NCI-H2227 treated with DMSO at 0.1 percent for 48 hours (cell line): ENCODE measurements around the gene IQCH.

Source experiments
- DNase-seq: peaks from one replicate; lab custom pipeline; 2025; lab: John Stamatoyannopoulos, UW

Gene IQCH

DNA sequence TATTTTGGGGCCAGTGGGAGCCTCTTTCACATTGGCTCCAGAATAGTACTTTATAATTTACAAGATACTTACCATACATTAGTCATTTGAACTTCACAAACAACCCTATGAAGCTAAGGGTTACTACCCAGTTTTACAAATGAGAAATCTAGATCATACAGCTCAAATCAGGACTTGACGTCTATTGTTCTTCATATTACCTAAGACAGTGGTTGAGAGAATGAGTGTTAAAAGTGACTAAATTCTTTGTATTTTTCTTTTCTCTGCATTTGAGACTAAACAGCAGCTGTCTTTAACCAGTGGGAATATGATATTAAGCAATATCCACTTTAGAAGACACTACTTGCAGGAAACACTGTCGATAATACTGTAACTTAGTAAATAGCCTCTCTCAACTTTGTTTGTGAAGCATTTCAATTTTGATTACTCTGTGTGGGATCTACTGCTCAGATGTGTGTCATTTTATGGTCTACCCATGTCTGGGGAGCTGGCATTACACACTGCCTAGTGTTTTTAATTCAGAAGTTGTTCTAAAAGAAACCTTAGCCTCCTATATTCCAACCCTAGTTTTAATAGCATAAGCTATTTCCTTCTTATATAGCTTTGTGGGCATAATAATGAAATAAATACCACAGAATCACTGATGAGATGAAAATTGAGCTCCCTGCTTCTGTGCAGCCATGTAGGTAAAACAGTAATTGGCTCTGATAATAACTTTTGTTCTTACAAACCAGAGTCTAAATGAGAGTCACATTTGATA lies 45.9 kb downstream of the IQCH start:
- no peak for DNase-seq

DNA sequence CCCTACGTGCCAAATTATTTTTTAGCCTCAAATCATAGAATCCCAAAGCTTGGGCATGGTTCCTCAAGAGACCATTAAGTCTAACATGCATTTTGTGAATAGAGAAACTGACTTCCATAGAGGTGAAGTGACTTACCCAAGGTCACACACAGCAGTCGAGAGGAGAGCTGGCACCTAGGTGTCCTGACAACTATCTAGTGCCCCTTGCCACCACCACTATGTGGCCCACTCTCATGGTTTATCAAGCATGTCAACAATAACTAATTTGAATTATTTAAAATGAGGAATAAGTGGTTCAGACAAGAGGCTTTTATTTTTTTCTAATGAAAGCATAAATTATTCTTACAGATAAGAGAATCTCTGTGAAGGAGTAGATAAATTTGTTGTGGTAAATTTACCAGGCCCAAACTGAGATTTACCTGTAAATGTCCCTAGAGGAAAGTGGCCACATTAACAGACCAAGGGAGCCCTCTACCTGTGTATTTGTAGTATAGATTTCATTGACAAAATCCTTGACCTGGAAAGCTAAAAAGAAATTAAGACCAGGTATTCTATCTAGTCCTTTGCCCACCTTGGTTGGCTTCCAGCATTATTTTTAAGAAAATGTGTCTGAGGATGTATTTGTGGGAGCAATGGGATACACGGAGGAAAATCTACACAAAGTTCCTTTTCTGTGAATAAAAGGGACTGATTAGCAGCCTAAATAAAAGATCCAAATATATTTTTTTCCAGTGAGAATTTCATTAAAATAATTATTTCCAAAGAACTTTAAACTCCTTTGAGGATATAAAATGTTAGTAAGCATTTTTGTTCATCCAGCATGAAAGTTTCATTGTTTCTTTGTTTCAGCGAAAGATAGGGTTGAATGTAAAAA lies 49.1 kb downstream of the IQCH start:
- no peak for DNase-seq

DNA sequence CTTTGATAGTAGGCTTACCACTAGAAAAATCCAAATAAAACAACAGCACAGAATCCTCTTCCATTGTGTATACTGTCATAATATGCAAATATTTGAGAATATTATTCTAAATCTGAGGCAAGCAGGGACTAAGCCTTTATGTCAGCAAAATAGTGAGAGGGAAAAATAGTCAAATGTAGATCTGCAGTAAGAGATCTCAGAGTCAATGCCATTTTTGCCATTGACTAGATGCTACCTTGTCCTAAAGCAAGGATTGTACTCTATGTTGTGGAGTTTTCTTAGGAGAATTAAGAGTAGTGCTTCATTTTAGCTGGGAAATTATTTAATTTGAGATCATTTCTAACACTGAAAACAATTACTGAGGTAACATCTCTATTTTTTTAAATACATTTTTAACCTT lies 50.2 kb downstream of the IQCH start:
- no peak for DNase-seq

DNA sequence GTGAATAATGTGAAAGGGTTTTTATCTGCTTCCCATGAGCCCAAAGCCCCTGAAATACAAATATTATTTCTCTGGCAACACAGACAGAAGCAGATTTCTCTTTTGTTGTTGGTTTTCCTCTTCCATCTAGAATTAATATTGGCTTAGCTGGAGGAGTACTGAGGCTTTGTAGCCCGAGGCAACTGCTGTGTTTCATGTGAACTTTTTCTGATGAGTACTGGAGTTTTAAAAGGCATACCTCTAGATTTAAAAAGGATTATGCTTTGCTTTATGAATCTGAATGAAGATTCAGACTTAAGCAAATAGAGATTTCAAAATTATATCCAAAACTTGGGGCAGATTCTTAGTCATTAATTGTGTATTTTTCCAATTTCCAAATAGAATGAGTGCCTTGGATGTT lies 50.9 kb downstream of the IQCH start:
- no peak for DNase-seq

DNA sequence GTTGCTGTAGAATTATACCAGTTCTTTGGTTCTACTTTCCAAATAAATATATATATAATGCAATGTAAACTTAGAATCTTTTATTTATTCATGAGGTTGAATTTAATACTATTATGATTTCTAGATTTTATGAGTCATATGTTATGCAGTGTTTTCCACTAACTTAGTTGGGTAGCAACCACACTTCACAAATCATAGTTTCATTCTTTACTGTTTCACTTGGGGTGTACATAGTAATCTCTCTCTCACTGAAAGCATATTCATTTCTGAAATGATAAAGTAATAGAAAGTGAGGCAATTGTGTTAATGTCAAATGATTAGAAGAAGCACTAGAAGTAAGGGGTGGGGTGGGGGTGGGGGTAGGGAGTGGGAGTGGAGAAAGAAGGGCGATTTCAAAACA lies 52.6 kb downstream of the IQCH start:
- DNase-seq, result no peak

DNA sequence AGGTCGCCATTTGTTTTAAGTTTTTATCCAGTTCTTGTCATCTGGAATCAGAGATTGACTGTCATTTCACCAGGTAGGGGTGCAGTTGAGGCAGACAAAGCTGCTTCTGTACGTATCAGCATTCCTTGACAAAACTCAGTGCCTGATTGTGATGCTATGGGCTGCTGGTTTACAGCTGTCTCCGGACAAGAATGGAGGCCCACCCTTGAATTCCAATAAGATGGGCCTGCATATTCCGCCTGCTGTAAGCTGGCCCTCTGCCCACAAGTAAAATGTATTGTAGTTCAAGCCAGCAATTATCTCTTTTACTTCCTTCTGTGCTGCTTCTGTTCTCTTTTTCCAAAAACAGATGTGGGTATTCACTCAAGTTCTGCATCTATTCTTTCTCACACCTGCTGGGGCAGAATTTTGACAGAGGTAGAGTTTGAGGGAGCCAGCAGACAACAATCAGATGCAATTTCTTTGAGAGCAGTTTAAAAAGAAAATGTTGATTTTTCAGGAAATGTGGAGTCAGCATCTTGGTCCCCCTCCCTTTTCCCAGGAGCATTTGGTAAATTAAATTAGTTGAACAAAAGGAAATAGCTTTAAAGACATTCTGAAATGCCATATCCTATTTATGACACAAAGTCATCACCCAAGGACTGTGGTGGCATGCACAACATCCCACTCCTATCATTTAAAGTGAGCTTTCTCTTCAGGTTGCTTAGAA lies 53.5 kb downstream of the IQCH start:
- peak; percentile 3 for DNase-seq

DNA sequence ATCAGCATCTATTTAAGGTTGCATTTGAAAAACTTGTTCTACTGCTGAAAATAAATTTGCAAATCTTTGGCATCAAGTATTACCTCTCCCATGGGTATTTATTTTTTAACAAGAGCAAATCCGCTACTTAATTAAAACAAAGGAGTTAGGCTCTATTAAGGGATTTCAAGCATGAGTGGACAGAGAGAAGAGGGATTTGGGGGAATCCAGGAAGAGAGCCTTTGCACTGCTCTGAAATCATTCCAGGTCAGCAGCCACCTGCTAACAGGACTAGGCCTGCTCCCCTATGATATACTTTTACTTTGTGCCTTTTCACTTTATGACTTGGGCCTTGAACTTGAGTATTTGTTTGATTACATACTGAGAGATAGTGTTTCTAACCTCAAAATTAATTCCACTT lies 57.1 kb downstream of the IQCH start:
- DNase-seq, result no peak

DNA sequence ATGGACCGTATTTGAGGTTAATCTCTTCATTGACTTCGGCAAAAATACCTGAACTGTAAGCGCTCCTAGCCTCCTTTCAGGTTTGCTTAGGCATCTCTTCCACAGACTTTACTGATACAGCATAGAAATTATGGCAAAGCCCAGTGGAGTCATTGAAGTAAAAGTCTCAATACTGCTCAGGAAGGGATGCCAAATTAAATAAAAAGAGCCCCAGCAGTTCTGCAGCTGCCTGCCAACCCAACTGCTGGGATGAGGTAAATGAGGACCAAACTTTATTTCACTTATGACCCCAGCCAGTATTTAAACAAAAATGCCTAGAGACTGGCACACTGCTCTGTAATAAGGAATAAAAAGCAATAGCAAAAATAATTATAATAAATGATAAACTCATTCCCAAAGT lies 65.4 kb downstream of the IQCH start:
- DNase-seq, result no peak

- no peak for DNase-seq
Observed at GRCh38 chr15:67321352-67321751, 66.8 kb downstream of the IQCH start.

GRCh38 chr15:67322481-67322880 lies 67.9 kb downstream of the IQCH start:
- no peak for DNase-seq

DNA sequence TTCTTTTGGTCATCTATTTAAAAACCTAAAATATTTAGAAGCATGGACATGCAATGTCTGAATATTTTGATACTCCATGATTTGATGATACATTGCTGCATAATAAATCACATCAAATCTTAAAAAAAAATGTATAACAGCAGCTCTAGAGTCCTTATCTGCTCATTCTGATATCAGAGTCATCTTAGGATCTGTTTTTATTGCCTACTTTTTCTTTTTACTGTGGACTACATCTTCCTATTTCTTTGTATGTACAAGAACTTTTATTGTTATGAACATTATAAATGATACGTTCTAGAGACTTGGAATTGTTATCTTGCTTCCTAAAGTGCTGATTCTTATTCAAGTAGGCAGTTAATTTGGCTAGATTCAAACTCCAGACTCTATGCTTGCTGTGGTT lies 72.7 kb downstream of the IQCH start:
- no peak for DNase-seq

DNA sequence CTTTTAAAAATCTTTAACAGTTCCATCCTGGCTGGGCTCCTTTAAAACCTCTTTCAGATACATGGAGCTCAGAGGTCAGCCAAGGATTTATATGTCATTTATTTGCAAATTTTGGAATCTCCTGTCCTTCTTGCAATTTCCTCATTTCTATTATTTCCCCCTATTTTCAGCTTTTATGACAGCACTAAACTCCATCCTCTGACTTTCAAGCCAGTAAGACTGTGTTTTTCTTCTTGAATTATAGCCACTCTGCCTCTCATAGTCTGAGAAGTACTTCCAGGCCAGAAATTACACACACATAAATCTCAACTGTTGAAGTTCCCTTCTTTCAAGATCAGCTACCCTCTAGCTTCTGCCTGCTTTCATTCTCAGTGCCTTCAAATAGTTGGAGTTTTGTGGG lies 73.2 kb downstream of the IQCH start:
- DNase-seq, result no peak

GRCh38 chr15:67329984-67330733 lies 75.6 kb downstream of the IQCH start:
- no peak for DNase-seq

DNA sequence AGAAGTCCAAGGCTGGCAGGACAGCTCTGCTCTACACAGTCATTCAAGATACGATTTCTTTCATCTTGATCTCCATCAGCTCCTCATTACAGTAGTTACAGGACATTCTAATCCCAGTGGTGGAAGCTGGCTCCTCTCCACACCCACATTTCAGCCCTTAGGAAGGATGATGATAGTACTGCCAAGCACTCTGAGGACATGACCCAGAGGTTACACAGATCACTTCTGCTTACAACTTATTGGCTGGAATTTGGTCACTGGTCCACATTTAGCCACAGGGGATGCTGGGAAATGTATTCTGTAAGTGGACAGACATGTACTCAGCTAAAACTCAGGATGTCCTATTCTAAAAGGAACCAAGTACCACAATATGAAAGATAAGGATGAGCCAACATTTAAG lies 77.1 kb downstream of the IQCH start:
- DNase-seq, result no peak

- DNase-seq, result peak; percentile 80
Observed at GRCh38 chr15:67335026-67335425, 80.4 kb downstream of the IQCH start.

- DNase-seq, result peak; percentile 54
Observed at GRCh38 chr15:67335534-67336222, 81.1 kb downstream of the IQCH start.

- no peak for DNase-seq
Observed at GRCh38 chr15:67340630-67341029, 86.0 kb downstream of the IQCH start.

- DNase-seq, result no peak
Observed at GRCh38 chr15:67341539-67341938, 87.0 kb downstream of the IQCH start.

GRCh38 chr15:67343206-67343605 lies 88.6 kb downstream of the IQCH start:
- DNase-seq, result no peak

- DNase-seq, result no peak
Observed at GRCh38 chr15:67349634-67350033, 95.0 kb downstream of the IQCH start.

DNA sequence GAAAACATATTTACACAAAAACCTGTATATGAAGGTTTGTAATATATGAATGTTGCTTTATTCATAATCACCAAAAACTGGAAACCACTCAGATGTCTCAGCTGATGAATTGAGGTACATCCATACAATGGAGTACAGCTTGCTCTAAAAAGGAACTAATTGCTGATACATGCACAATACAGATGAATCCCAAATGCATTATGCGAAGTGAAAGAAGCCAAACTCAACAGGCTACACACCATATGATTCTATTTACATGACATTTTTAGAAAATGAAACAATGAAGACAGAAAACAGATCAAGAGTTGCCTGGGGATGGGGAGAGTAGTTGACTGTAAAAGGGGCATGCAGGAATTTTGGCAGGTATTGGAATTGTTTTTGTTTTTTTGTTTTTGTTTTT lies 95.5 kb downstream of the IQCH start:
- DNase-seq, result no peak
